Measurements from ENCODE around the gene PRSS36. TPM values are rescaled to one million over a fixed set of nuclear protein-coding genes. Genes with fewer than 3 reads are reported as not detected.

Gene PRSS36
- total and polyA plus RNA-seq, 2 of the 4 experiments (the other 2 are of a cell fraction) = 0.18 to 0.55 TPM

DNA sequence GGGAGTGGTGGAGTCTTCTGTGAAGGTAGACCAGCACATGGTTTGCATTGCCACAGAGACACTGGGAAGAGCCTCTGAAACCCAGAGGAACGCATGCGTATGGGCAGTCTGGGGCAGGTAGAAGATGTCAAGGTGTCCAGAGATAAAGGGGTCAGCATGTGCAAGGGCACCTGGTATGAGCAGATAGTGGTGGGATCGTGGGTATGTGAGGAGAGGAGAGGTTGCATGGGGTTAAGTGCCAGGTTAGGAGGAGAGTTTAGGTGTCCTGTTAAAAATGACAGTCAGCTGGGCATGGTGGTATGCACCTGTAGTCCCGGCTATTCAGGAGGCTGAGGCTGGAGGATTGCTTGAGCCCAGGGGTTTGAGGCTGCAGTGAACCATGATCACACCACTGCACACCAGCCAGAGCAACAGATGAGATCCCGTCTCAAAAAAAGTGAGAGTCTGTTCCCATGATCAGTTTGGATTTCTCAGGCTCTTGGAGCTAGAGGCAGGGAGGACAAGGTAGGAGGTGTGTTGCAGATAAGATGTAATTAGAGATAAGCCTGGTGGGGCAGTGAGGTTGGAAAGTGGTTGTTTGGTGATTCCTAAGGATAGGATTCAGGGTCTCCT, 49.7 kb upstream of the PRSS36 start:
- no peak overlapping the region for H2AK5ac ChIP-seq (ENCODE audit: low read depth, low read length)
- H4K91ac ChIP-seq (ENCODE audit: insufficient read depth, low read depth, low read length) = no peak overlapping the region
- ATAC-seq (ENCODE audit: low read depth) (no peak), DNase-seq (no peak)
- H3K27ac ChIP-seq (ENCODE audit: insufficient read depth, low read length) = no peak overlapping the region
- peaks cover 37% of the 10 kb centered on the region for H3K36me3 ChIP-seq (ENCODE audit: control insufficient read depth, insufficient read depth, low read length)
- no peak overlapping the region for H4K5ac ChIP-seq (ENCODE audit: low read depth, low read length)
- no peak overlapping the region for H4K8ac ChIP-seq (ENCODE audit: low read depth in 2 of 2, low read length in 2 of 2)
- peaks cover 8% of the 10 kb centered on the region; the same call in 1 of the 2 replicates for H3K9me1 ChIP-seq (ENCODE audit: insufficient read depth, low read length)
- no peak overlapping the region for H3K23ac ChIP-seq (ENCODE audit: low read depth, low read length)
- no peaks in the 10 kb centered on the region; the same call in 1 of the 2 replicates for H3K27me3 ChIP-seq (ENCODE audit: control insufficient read depth, insufficient read depth, low read length)
- H3K9ac ChIP-seq (ENCODE audit: low read depth, low read length) = no peak overlapping the region
- no peak overlapping the region for H2AFZ ChIP-seq (replicated peaks; ENCODE audit: low read length, poor library complexity)
- BruUV-seq (replicated peaks) = no TSS peak
- no peak overlapping the region for H3K4me2 ChIP-seq (ENCODE audit: low read depth, low read length)
- 100% methylated on average over 4 of the region's 5 CpGs; no CpG with 5 or more reads in 1 of the 2 experiments for WGBS, 2 experiments (ENCODE audit: extremely low coverage in 2 of 2, insufficient read length in 1 of 2)
- no peaks in the 10 kb centered on the region for H3K9me3 ChIP-seq (ENCODE audit: control insufficient read depth, insufficient read depth, low read length)
- H2BK15ac ChIP-seq (ENCODE audit: low read depth, low read length) = no peak overlapping the region
- H2BK20ac ChIP-seq (ENCODE audit: low read depth, low read length) = no peak overlapping the region
- no peak overlapping the region for H3K4ac ChIP-seq (ENCODE audit: low read depth, low read length)
- peaks cover 60% of the 10 kb centered on the region for H4K20me1 ChIP-seq (ENCODE audit: insufficient read depth, low read length)
- intact Hi-C loops (cut with micrococcal nuclease) (loop anchor here (2.0 kb wide), 2 partner anchors 183 to 243 kb away; partner anchors contain the start of gene ZNF843), dilution Hi-C loops (cut with HindIII; ENCODE audit: low sequenced_read_pairs, unreplicated experiment) (no loop called here), in situ Hi-C loops (cut with MboI; ENCODE audit: low sequenced_read_pairs) (loop anchor here (5.0 to 10.0 kb wide), 2 partner anchors 243 to 675 kb away; partner anchors contain the start of genes ZNF267 and ZNF843)
- H3K56ac ChIP-seq (ENCODE audit: extremely low read depth, insufficient read depth, low read length) = no peak overlapping the region
- POLR2A ChIA-PET (ENCODE audit: unreplicated experiment) = no interaction called here
- H3K18ac ChIP-seq (ENCODE audit: low read depth, low read length) = no peak overlapping the region
- CTCF ChIA-PET = no interaction called here
- no peak overlapping the region for H2BK120ac ChIP-seq (ENCODE audit: low read depth, low read length)
- H3K79me1 ChIP-seq (ENCODE audit: low read depth in 1 of 2, low read length in 2 of 2) = peaks cover 12 to 22% of the 10 kb centered on the region in 2 experiments; a peak in 3 of 4 replicates
- H2AK9ac ChIP-seq (replicated peaks; ENCODE audit: low read depth, low read length, poor library complexity) = no peak overlapping the region
- no peak overlapping the region for H2BK5ac ChIP-seq (ENCODE audit: low read depth, low read length, poor library complexity, severe bottlenecking)
- peaks cover 4% of the 10 kb centered on the region; the same call in 1 of the 2 replicates for H3K4me1 ChIP-seq (ENCODE audit: control insufficient read depth, insufficient read depth, low read length)
- no peak overlapping the region for H3K4me3 ChIP-seq (ENCODE audit: insufficient read depth, low read depth, low read length)
- no peak for TF ChIP-seq SMC3 (IDR thresholded peaks at IDR 0.05; ENCODE audit: low read depth, low read length)
- TF ChIP-seq CHD1 (IDR thresholded peaks at IDR 0.05; ENCODE audit: low read depth, low read length) = no peak
- no peak for TF ChIP-seq RFX5 (IDR thresholded peaks at IDR 0.05; ENCODE audit: low read depth, low read length)
- no peak for TF ChIP-seq MAZ (IDR thresholded peaks at IDR 0.05; ENCODE audit: borderline replicate concordance, low read depth, low read length)
- no peak for TF ChIP-seq RCOR1 (IDR thresholded peaks at IDR 0.05; ENCODE audit: insufficient replicate concordance, low read length)
- TF ChIP-seq, protein P1, sequence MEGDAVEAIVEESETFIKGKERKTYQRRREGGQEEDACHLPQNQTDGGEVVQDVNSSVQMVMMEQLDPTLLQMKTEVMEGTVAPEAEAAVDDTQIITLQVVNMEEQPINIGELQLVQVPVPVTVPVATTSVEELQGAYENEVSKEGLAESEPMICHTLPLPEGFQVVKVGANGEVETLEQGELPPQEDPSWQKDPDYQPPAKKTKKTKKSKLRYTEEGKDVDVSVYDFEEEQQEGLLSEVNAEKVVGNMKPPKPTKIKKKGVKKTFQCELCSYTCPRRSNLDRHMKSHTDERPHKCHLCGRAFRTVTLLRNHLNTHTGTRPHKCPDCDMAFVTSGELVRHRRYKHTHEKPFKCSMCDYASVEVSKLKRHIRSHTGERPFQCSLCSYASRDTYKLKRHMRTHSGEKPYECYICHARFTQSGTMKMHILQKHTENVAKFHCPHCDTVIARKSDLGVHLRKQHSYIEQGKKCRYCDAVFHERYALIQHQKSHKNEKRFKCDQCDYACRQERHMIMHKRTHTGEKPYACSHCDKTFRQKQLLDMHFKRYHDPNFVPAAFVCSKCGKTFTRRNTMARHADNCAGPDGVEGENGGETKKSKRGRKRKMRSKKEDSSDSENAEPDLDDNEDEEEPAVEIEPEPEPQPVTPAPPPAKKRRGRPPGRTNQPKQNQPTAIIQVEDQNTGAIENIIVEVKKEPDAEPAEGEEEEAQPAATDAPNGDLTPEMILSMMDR (conservative IDR thresholded peaks at IDR 0.05; ENCODE audit: low read depth, low read length) = no peak
- no peak for TF ChIP-seq NFE2L2 (IDR thresholded peaks at IDR 0.05; ENCODE audit: low read depth, low read length)
- no peak for TF ChIP-seq BHLHE40 (IDR thresholded peaks at IDR 0.05; ENCODE audit: low read depth, low read length)
- H3K14ac ChIP-seq (replicated peaks; ENCODE audit: low read depth, low read length) = no peak overlapping the region
